Renal pelvis (tissue), 12 donors: ENCODE results near the gene GLUD1. TPM values are rescaled to one million over a fixed set of nuclear protein-coding genes. Genes with fewer than 3 reads are reported as not detected.
"Not testable (repeated sequence)": the region's sequence is repeated elsewhere in the genome, so short reads cannot be mapped to it uniquely, and the experiment has no call there.

Source experiments
- DNase-seq: peaks from one replicate; pipeline ENCODE4 v3.0.0-alpha.2; 2013
- long read RNA-seq, 16 experiments: transcript quantifications; one replicate each; lab custom pipeline, GENCODE V29; 2026
- polyA plus RNA-seq, 3 donors: library from polyadenylated mRNA; unstranded; fragments of 120-200 nt; gene quantifications; one replicate each; pipeline ENCODE4 v1.2.1, GENCODE V29; 2013; ENCODE audit not compliant: insufficient read length in 3 of 3

GLUD1 gene
- 100 to 1,000 TPM; 160 to 225 (median 160) TPM for polyA plus RNA-seq
- long read RNA-seq, donor 1, transcript GLUD1-201 (13 exons, 3,039 nt), result major isoform, 38 of 75 reads
- long read RNA-seq, donor 1, partial matches to known transcripts, result 35 of 75 reads
- long read RNA-seq, donor 1, other reads (novel, unspliced or antisense), result 0 of 75 reads
- long read RNA-seq, donor 2, transcript GLUD1-201 (13 exons, 3,039 nt), result major isoform, 38 of 86 reads
- long read RNA-seq, donor 2, partial matches to known transcripts, result 46 of 86 reads
- long read RNA-seq, donor 2, other reads (novel, unspliced or antisense), result 0 of 86 reads
- long read RNA-seq, donor 3, transcript GLUD1-201 (13 exons, 3,039 nt), result major isoform, 20 of 40 reads
- long read RNA-seq, donor 3, partial matches to known transcripts, result 19 of 40 reads
- long read RNA-seq, donor 3, other reads (novel, unspliced or antisense), result 0 of 40 reads
- long read RNA-seq, donor 4, transcript GLUD1-201 (13 exons, 3,039 nt), result major isoform, 17 of 74 reads
- long read RNA-seq, donor 4, partial matches to known transcripts, result 55 of 74 reads
- long read RNA-seq, donor 4, other reads (novel, unspliced or antisense), result 0 of 74 reads
- long read RNA-seq, donor 5, transcript GLUD1-201 (13 exons, 3,039 nt), result major isoform, 18 of 55 reads
- long read RNA-seq, donor 5, partial matches to known transcripts, result 34 of 55 reads
- long read RNA-seq, donor 5, other reads (novel, unspliced or antisense), result 0 of 55 reads
- long read RNA-seq, donor 6, transcript GLUD1-201 (13 exons, 3,039 nt), result major isoform, 42 of 93 reads
- long read RNA-seq, donor 6, partial matches to known transcripts, result 49 of 93 reads
- long read RNA-seq, donor 6, other reads (novel, unspliced or antisense), result 0 of 93 reads
- long read RNA-seq, donor 7, transcript GLUD1-201 (13 exons, 3,039 nt), result major isoform, 57 of 105 reads
- long read RNA-seq, donor 7, partial matches to known transcripts, result 47 of 105 reads
- long read RNA-seq, donor 7, other reads (novel, unspliced or antisense), result 0 of 105 reads
- long read RNA-seq, donor 8, transcript GLUD1-201 (13 exons, 3,039 nt), result major isoform, 9 of 27 reads
- long read RNA-seq, donor 8, partial matches to known transcripts, result 17 of 27 reads
- long read RNA-seq, donor 8, other reads (novel, unspliced or antisense), result 0 of 27 reads
- long read RNA-seq, donor 9, transcript GLUD1-201 (13 exons, 3,039 nt), result major isoform, 38 of 198 reads
- long read RNA-seq, donor 9, partial matches to known transcripts, result 159 of 198 reads
- long read RNA-seq, donor 9, other reads (novel, unspliced or antisense), result 0 of 198 reads
- long read RNA-seq, donor 10, transcript GLUD1-201 (13 exons, 3,039 nt), result major isoform, 18 of 61 reads
- long read RNA-seq, donor 10, partial matches to known transcripts, result 41 of 61 reads
- long read RNA-seq, donor 10, other reads (novel, unspliced or antisense), result 0 of 61 reads
- long read RNA-seq, donor 11, transcript GLUD1-201 (13 exons, 3,039 nt), result major isoform, 24 of 63 reads
- long read RNA-seq, donor 11, partial matches to known transcripts, result 37 of 63 reads
- long read RNA-seq, donor 11, other reads (novel, unspliced or antisense), result 0 of 63 reads
- long read RNA-seq, donor 12, transcript GLUD1-201 (13 exons, 3,039 nt), result major isoform, 35 of 79 reads
- long read RNA-seq, donor 12, partial matches to known transcripts, result 44 of 79 reads
- long read RNA-seq, donor 12, other reads (novel, unspliced or antisense), result 0 of 79 reads
- long read RNA-seq, donor 13, transcript GLUD1-201 (13 exons, 3,039 nt), result major isoform, 14 of 32 reads
- long read RNA-seq, donor 13, partial matches to known transcripts, result 18 of 32 reads
- long read RNA-seq, donor 13, other reads (novel, unspliced or antisense), result 0 of 32 reads
- long read RNA-seq, donor 14, result 0 reads
- long read RNA-seq, donor 15, transcript GLUD1-201 (13 exons, 3,039 nt), result major isoform, 26 of 240 reads
- long read RNA-seq, donor 15, partial matches to known transcripts, result 211 of 240 reads
- long read RNA-seq, donor 15, other reads (novel, unspliced or antisense), result 0 of 240 reads
- long read RNA-seq, donor 16, transcript GLUD1-201 (13 exons, 3,039 nt), result major isoform, 31 of 71 reads
- long read RNA-seq, donor 16, partial matches to known transcripts, result 39 of 71 reads
- long read RNA-seq, donor 16, other reads (novel, unspliced or antisense), result 0 of 71 reads

DNA sequence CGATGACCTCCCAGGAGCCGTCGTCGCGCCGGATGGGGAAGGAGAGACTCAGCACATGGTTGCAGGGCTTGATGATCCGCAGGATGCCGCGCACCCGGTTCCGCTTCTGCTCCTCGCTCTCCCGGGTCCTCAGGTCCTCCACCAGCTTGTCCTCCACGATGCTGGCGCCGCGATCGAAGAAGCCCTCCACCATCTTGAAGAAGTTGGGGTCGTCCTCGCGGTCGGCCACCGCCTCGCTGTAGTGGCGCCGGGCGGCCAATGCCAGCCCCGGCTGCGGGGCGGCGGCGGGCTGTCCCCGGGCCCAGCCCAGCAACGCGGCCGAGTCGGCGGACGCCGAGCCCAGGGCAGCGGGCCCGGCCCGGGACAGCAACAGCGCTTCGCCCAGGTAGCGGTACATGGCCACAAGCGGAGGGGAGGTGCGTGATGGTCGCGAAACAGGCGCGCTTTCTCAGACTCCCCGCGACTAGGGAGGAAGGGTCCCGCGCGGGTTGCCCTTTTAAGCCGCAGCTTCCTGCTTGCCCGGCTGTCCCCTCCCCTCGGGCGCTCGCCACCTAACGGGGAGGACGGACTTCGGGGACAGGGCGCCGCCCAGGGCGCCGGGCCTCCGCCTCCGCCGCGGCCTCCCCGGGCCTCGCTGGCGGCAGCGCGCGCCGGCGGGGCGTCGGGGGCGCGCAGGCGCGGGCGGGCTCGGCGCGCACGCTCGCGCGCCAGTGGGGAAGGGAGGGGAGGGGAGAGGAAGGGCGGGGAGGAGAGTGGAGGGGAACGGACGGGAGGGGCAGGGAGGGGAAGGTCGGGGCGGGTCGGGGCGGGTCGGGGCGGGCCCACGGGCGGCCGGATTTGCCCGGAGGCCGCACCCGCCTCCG lies at the start of gene GLUD1, which contains the start of gene SHLD2:
TSS of gene GLUD1 (minus strand) at position 471 of the 863 bp plus-strand sequence. CDS start at position 397, 74 bp downstream.
TSS of gene SHLD2 (plus strand) at position 834 of the 863 bp plus-strand sequence. CDS start 56,149 bp downstream, outside the sequence.
- DNase-seq, result peak; percentile 88

DNA sequence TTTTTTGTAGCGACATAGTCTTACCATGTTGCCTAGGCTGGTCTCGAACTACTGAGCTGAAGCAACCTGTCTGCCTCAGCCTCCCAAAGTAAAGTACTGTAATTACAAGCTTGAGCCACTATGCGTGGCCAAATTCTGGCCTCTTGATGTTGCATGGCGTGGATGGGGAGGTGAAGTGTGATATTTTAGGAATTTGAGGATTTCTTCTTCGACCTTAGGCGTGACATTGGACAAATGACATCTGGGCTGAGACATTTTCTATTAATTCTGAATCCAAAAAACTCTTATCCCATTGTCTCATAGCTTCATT lies 48.4 kb upstream of the GLUD1 start:
- not testable (repeated sequence) for DNase-seq

DNA sequence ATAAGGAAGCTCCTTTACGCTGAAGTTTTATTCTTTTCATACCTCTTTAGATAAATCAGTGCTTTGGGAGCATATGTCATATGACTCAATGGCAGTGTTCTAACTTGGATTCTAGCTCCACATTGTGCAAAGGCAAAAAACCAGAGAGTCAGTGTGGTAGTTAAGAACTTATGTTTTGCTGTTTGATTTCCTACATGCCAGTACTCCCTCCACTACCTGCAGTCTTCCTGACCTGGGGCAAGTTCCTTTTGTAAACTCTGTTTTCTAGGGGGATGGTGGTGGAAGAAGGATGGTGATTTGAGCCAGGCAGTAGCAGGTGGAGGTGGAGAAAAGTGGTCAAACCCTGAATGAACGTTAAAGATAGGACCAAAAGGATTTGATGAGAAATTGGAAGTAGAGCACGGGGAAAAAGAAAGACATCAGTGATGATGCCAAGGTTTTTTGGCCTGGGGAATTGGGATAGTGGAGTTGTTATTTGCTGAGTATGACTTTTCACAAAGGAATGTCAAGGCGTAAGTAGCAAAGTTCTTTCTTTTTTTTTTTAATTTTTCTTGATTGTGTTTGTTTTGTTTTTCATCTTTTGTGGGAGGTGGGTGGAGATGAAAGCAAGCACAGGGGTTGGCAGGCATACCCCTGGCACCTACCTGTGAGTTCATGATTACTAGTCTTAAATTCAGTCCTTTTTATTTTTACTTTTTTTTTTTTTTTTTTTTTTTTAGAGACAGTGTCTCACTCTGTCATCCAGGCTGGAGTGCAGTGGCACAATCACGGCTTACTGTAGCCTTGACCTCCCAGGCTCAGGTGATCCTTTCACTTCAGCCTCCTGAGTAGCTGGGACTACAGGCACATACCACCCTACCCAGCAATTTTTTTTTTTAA lies 47.8 kb upstream of the GLUD1 start:
- not testable (repeated sequence) for DNase-seq

DNA sequence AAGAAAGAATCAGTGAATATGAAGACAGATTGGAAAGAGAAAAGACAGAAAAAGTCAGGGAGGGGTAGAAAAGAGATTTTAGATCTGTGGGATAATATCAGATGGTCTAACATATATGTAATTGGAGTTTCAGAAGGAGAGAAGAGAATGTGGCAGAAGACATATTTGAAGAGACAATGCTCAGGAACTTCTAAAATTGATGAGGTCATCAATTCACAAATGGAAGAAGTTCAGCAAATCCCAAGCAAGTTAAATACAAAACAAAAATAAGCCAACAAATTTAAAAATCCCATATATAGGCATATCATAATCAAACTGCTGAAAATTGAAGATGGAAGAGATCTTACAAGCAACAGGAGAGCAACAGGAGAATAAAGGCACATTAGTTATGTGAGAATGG lies 42.8 kb upstream of the GLUD1 start:
- DNase-seq, result not testable (repeated sequence)

DNA sequence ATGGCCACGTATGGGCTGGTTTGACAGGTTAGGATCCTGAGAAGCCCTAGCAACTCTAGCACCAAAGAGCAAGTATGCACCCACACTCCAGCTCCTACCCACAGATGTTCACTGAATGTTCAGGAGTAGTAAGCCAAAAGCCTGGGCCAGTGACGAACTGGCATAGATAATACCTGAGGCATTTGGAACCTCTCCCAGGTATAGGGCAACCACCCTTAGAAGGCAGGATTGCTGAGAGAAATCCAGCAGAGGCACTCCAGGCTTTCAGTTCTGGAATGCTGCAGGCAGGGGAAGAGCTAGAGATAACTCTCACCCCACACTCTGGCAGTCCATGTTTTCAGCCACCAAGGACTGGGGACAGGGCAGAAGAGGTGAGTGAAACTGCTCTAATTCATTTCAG lies 39.8 kb upstream of the GLUD1 start:
- DNase-seq, result not testable (repeated sequence)

DNA sequence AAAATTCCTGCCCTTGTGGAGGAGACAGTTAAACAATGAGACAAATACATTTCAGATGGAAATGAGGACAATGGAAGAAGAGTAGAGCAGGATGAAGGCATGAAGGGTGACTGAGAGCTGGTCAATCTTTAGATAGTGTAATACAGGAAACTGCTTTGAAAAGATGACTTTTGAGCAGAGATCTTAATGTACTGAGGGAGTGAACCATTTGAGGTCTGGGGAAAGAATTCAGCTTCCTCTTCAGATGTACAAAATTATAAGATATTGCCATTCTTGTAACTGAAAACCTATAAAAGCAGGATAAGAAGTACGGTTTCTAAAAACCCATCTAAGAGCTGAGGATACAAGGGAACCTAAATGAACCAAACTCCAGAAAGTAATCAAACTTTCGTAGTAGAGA lies 39.3 kb upstream of the GLUD1 start:
- not testable (repeated sequence) for DNase-seq

DNA sequence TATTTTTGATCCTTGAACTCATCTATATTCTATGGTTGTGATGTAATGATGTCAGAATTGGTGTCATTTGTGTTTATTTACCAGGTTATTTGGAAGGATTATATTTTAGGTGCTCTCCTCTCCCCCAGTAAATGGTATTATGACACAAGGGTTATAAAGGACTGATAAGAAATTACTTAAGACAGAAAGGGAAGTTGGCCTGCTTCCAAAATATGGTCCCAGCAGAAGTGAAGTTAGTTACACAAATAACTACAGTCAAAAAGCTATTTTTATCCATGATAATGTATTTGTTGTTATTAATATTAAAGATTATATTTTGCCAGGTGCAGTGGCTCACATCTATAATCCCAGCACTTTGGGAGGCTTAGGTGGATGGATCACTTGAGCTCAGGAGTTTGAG lies 37.5 kb upstream of the GLUD1 start:
- not testable (repeated sequence) for DNase-seq

DNA sequence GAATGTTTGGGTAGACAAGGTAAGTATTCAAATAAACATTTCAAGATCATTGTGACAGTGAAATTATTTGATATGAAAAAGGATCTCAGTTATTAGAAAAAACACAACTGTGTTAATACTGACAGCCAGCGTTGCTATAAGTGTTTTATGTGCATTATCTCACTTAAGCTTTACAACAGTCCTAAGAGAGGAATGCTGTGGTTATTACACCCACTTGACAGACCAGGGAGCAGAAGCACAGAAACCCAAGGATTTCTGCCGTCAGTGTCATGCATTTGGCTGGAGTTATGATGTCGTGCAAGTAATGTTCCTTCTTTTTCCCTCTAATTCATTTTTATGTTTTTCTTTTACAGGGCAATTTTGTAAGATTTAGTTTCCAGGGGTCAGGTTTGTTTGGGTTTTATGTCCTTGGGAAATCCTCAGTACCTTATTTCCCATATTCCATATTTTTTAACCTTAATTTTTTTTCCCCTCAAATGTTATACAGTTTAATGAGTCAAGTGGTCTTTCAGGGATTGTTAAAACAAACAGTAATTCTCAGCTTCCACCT lies 33.0 kb upstream of the GLUD1 start:
- not testable (repeated sequence) for DNase-seq

DNA sequence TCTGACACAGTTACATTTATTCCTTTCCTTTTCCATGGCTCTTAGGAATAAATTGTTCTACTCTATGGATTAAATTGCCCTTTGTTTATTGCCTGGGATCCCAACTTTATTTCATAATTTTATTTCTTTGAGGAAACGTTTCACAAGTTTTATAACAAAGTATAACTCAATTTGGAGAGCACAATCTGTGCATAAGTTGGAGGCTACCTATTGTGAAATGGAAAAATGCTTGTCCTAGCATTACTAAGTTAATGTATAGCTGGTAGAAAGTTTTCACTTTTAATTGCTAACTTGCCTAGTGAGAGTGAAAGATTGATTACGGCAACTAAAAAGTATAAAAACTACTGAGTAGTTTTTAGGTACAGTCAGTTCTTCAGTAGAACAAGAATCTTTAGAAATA lies 32.4 kb upstream of the GLUD1 start:
- DNase-seq, result not testable (repeated sequence)

DNA sequence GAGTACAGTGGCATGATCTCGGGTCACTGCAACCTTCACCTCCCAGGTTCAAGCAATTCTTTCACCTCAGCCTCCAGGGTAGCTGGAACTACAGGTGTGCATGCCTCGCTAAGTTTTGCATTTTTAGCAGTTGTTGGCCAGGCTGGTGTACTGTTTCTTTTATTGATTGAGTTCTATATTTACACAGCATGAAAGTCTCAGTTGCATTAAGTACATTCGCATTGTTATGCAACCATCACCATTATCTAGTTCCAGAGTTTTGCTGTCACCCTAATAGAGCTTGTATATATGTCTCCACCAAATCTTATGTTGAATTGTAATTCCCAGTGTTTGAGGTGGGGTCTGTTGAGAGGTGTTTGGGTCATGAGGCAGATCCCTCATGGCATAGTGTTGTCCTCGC lies 28.7 kb upstream of the GLUD1 start:
- DNase-seq, result not testable (repeated sequence)

DNA sequence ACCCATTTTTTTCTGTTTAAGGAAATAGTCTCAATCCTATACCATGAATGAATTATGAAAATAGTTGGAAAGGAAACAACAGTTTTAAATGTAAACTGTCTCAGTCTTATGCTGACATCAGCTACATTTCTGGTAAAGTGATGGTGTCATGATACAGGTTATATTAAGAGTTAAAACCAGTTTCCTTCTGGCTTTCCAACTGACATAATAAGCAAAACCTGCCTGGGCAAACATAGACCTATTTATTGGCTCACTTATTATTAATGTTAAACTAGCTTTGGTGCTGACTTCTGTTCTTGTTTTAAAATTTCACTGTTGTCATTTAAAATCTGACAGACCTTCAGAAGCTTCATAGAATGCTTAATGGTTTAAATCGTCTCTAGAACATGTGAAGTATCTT lies 24.4 kb upstream of the GLUD1 start:
- not testable (repeated sequence) for DNase-seq

DNA sequence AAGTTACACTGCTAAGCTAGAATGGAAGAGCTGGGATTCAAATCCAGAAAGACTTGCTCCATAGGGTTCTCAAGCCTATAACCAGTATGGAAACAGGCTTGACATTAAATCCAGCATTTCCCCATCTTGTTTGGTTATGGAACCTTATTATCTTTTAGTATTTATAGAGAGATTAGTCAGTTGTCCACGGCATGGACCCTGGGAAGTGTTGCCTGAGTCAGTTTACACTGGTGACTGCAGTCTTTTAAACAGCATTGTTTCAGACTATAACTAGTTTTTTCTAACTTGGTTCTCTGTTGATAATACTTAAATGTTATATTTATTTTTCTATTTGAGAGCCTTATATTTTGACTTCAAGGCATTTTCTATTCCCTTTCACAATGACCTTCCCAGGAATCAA lies 23.5 kb upstream of the GLUD1 start:
- DNase-seq, result not testable (repeated sequence)

DNA sequence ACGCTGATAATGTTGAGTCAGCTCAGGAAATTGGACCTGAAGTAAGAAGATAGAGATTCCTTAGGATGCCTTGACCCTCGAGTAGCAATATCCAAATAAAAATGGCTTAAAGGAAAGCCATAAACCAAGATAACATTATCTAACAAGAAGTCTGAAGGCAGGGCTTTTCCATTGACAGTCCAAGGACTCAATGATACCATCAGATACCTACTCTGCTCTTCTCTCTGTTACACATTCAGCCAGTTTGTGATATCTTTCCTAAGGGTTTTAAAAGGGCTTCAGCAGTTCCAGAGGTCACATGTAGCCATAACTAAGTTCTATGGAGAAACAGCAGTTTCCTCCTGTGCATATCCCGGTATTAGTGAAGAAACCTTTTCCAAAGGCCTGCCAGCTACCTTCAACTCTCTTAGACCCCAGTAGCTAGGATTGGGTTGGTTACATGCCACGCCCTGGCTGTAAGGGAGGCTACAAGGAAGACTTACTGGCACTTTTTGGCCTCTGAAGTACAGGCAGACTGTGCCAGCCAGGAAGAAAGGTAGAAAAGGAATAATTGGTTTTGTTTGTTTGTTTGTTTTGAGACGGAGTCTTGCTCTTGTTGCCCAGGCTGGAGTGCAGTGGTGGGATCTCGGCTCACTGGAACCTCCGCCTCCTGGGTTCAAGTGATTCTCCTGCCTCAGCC lies 10.9 kb upstream of the GLUD1 start:
- DNase-seq, result no peak

DNA sequence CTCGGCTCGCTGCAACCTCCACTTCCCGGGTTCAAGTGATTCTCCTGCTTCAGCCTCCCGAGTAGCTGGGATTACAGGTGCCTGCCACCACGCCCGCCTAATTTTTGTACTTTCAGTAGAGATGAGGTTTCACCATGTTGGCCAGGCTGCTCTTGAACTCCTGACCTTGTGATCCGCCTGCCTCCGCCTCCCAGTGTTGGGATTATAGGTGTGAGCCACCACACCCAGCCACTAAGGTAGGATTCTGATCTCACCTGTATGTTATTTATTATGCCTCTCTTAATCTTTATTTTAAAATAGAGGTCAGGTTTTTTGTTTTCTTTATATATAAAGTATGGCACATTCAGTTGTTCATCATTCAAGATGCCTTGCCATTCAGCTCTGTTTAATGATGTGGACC lies 10.1 kb upstream of the GLUD1 start:
- not testable (repeated sequence) for DNase-seq

DNA sequence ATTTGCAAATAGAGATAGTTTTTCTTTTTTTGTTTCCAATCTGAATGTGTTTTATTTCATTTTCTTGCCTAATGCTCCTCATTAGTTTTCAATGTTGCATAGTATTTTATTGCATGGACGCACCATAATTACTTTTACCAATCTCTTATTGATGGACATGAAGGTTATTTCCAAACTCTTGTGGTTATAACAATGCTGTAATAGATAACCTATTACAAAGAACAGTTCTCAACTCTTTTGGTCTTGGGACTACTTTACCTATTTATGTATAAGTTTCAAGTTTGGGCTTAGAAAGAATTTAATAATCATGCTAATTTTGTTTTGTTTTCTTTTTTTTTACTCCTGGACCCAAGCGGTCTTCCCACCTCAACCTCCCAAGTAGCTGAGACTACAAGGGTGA lies 7.4 kb upstream of the GLUD1 start:
- no peak for DNase-seq

DNA sequence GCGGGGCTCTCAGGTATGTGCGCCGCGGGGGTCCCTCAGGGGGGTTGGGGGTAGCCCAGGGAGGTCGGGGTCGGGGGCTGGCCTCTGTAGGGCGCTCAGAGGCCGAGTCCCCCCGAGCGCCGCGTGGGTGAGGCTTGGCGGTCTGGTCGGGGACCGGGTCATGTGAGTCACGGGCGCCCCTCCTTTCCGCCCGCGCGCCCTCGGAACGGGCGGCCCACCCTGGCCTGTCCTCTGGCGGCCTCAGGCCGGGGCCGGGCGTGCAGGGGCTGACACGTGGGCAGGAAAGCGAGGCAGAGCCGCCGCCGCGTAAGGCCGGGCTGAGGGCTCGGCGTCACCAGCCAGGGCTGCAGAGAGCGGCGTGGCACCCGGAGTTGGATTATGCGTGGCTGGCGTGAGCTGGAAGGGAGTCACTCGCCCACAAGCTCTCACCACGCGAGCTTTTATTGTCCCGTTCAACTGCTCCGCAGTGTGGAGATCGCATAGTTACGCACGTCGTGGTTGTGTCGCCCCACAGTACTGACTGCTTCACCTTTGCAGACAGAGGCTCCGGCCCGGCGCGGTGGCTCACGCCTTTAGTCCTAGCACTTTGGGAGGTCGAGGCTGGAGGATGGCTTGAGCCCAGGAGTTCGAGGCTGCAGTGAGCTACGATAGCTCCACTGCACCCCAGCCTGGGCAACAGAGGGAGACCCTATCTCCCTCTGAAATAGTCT lies 748 bp upstream of the GLUD1 start:
- DNase-seq, result peak; percentile 61
